A673 (cell line): ENCODE results near the gene C1QB. TPM values are rescaled to one million over a fixed set of nuclear protein-coding genes. Genes with fewer than 3 reads are reported as not detected.

ENCODE experiments used
- BruUV-seq: library from RNA; stranded (reverse); fragments of 400-500 nt; replicated peaks from 2 replicates; lab custom pipeline; 2021; lab: Mats Ljungman, UMichigan
- CTCF ChIA-PET: fragments of 300-600 bp; sonication (Branson Sonifier 250); formaldehyde crosslinking; loops from one replicate; lab custom pipeline; 2022; ENCODE audit warnings: antibody characterized with exemption; lab: Charles Lee
- POLR2A ChIA-PET: fragments of 300-600 bp; sonication (Branson Sonifier 250); formaldehyde crosslinking; loops from one replicate; lab custom pipeline; 2022; ENCODE audit warnings: antibody characterized with exemption; ENCODE audit not compliant: low non-redundant PET; lab: Charles Lee
- DNase-seq: peaks from one replicate; pipeline ENCODE4 v3.0.0-alpha.2; 2015; ENCODE audit warnings: low spot score
- H3K27ac ChIP-seq: fragments of 200-600 bp; sonication (generic); 2 replicates; pipeline ENCODE4 v1.5.1; 2016; ENCODE audit warnings: mixed run types, low read depth, mild to moderate bottlenecking, mixed read lengths, antibody characterized with exemption, low read length; ENCODE audit not compliant: poor library complexity, severe bottlenecking
- H3K27me3 ChIP-seq: fragments of 200-600 bp; sonication (generic); replicated peaks from 2 replicates; pipeline ENCODE4 v1.6.1; 2017; ENCODE audit warnings: mixed run types, low read depth, mild to moderate bottlenecking, mixed read lengths, antibody characterized with exemption, low read length; ENCODE audit not compliant: insufficient read depth, poor library complexity
- H3K36me3 ChIP-seq: fragments of 200-600 bp; sonication (generic); 2 replicates; pipeline ENCODE4 v1.6.1; 2016; ENCODE audit warnings: mixed run types, mild to moderate bottlenecking, mixed read lengths, antibody characterized with exemption, low read length; ENCODE audit not compliant: insufficient read depth, poor library complexity, severe bottlenecking
- H3K4me1 ChIP-seq: fragments of 200-600 bp; sonication (generic); 2 replicates; pipeline ENCODE4 v1.6.1; 2017; ENCODE audit warnings: mixed run types, mild to moderate bottlenecking, mixed read lengths, antibody characterized with exemption, low read length; ENCODE audit not compliant: insufficient read depth, poor library complexity, severe bottlenecking
- H3K4me3 ChIP-seq: fragments of 200-600 bp; sonication (generic); 2 replicates; pipeline ENCODE4 v1.5.1; 2016; ENCODE audit warnings: low read depth, mixed run types, mild to moderate bottlenecking, mixed read lengths, low read length; ENCODE audit not compliant: poor library complexity, severe bottlenecking
- H3K9me3 ChIP-seq: fragments of 200-600 bp; sonication (generic); 2 replicates; pipeline ENCODE4 v1.6.1; 2016; ENCODE audit warnings: mixed run types, low read depth, mild to moderate bottlenecking, mixed read lengths, antibody characterized with exemption, low read length; ENCODE audit not compliant: poor library complexity, severe bottlenecking
- EZH2 ChIP-seq: fragments of 200-600 bp; sonication (generic); IDR thresholded peaks from 2 replicates; pipeline ENCODE4 v1.6.1; 2017; ENCODE audit warnings: borderline replicate concordance, low read depth, mild to moderate bottlenecking, mixed read lengths, antibody characterized with exemption, low read length; ENCODE audit not compliant: poor library complexity, severe bottlenecking
- intact Hi-C: fragments of 100-400 bp; cut with micrococcal nuclease; formaldehyde crosslinking; loops from one replicate; pipeline ENCODE4 v1.10.0; 2022; ENCODE audit not compliant: unreplicated experiment
- total RNA-seq: library from RNA; stranded (reverse); gene quantifications from 2 replicates; pipeline ENCODE4 v1.2.3, GENCODE V29; 2021
- TF ChIP-seq, protein P1 (sequence below): fragments of 300-800, 200-600 bp; sonication (generic); conservative IDR thresholded peaks from 2 replicates; pipeline ENCODE4 v1.5.1; 2017; ENCODE audit warnings: low read depth, mild to moderate bottlenecking, antibody characterized with exemption, low read length, moderate library complexity, mixed read lengths

Gene C1QB
- total RNA-seq, 1 experiment from 2014 or later, result not detected

- intact Hi-C loops, result loop anchor here (10.0 kb wide), 1 partner anchor 208 kb away; no protein-coding TSS in a partner anchor
- Histone ChIP-seq H3K4me1 (peaks cover 27% of the 10 kb centered on the region), H3K27me3 (no peaks in the 10 kb centered on the region), H3K9me3 (no peaks in the 10 kb centered on the region), H3K36me3 (no peaks in the 10 kb centered on the region), H3K4me3 (no peak overlapping the region), H3K27ac (peak overlapping the region; percentile 53)
- ChIA-PET CTCF (interaction anchor here (0.8 kb wide), 1 partner anchor 28 kb away, joined by 4 read pairs; no protein-coding TSS in a partner anchor), POLR2A (interaction anchor here (0.6 kb wide), 1 partner anchor 157 kb away, joined by 4 read pairs; no protein-coding TSS in a partner anchor)
- no peak for TF ChIP-seq EZH2
- TF ChIP-seq, protein P1, sequence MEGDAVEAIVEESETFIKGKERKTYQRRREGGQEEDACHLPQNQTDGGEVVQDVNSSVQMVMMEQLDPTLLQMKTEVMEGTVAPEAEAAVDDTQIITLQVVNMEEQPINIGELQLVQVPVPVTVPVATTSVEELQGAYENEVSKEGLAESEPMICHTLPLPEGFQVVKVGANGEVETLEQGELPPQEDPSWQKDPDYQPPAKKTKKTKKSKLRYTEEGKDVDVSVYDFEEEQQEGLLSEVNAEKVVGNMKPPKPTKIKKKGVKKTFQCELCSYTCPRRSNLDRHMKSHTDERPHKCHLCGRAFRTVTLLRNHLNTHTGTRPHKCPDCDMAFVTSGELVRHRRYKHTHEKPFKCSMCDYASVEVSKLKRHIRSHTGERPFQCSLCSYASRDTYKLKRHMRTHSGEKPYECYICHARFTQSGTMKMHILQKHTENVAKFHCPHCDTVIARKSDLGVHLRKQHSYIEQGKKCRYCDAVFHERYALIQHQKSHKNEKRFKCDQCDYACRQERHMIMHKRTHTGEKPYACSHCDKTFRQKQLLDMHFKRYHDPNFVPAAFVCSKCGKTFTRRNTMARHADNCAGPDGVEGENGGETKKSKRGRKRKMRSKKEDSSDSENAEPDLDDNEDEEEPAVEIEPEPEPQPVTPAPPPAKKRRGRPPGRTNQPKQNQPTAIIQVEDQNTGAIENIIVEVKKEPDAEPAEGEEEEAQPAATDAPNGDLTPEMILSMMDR, result no peak
- DNase-seq, result no peak
- BruUV-seq, result no TSS peak
These were observed 24.0 kb downstream of the C1QB start for GRCh38 chr1:22676916-22677583.

GRCh38 chr1:22677931-22678896 lies 25.2 kb downstream of the C1QB start:
- peaks cover 27% of the 10 kb centered on the region for H3K4me1 ChIP-seq
- H3K4me3 ChIP-seq, result no peak overlapping the region
- DNase-seq, result peak; percentile 80
- no TSS peak for BruUV-seq
- H3K27me3 ChIP-seq, result no peaks in the 10 kb centered on the region
- intact Hi-C loops, result loop anchor here (10.0 kb wide), 1 partner anchor 207 kb away; no protein-coding TSS in a partner anchor
- CTCF ChIA-PET, result interaction anchor here (0.6 kb wide), 1 partner anchor 220 kb away, joined by 3 read pairs; no protein-coding TSS in a partner anchor
- POLR2A ChIA-PET, result interaction anchor here (0.6 kb wide), 1 partner anchor 666 kb away, joined by 4 read pairs; the partner anchor contains the start of gene HNRNPR
- H3K9me3 ChIP-seq, result no peaks in the 10 kb centered on the region
- TF ChIP-seq, protein P1, result no peak
- no peak for TF ChIP-seq EZH2
- H3K36me3 ChIP-seq, result no peaks in the 10 kb centered on the region
- H3K27ac ChIP-seq, result peak overlapping the region; percentile 13

GRCh38 chr1:22680726-22681125 lies 27.7 kb downstream of the C1QB start:
- TF ChIP-seq, protein P1, result no peak
- TF ChIP-seq EZH2, result no peak
- ChIA-PET POLR2A (no interaction called here), CTCF (no interaction called here)
- no peaks in the 10 kb centered on the region for H3K27me3 ChIP-seq
- no peak overlapping the region for H3K27ac ChIP-seq
- no peaks in the 10 kb centered on the region for H3K36me3 ChIP-seq
- intact Hi-C loops, result no loop called here
- H3K4me1 ChIP-seq, result peaks cover 27% of the 10 kb centered on the region
- H3K9me3 ChIP-seq, result no peaks in the 10 kb centered on the region
- no peak overlapping the region for H3K4me3 ChIP-seq
- no TSS peak for BruUV-seq
- DNase-seq, result no peak
